Mucosa of descending colon (tissue), 3 donors: Measurements from ENCODE around the gene CARMIL1. TPM values are rescaled to one million over a fixed set of nuclear protein-coding genes. Genes with fewer than 3 reads are reported as not detected.

ENCODE experiments used
- ATAC-seq: fragments of 200-7000 bp; cut with Tn5 transposase; one replicate; pipeline ENCODE4 v1.9.1; 2020; ENCODE audit warnings: mild to moderate bottlenecking, moderate library complexity
- DNase-seq, 3 donors: peaks; one replicate each; pipeline ENCODE4 v3.0.0-alpha.2; 2020
- H3K36me3 ChIP-seq: fragments of 200-600 bp; one replicate; pipeline ENCODE4 v1.8.0; 2021; ENCODE audit warnings: low read depth, mild to moderate bottlenecking
- H3K4me1 ChIP-seq: fragments of 200-600 bp; one replicate; pipeline ENCODE4 v1.8.0; 2021; ENCODE audit warnings: low read depth, mild to moderate bottlenecking
- H3K4me3 ChIP-seq: fragments of 200-600 bp; one replicate; pipeline ENCODE4 v1.8.0; 2021; ENCODE audit warnings: mild to moderate bottlenecking
- H3K9me3 ChIP-seq: fragments of 200-600 bp; one replicate; pipeline ENCODE4 v1.8.0; 2021; ENCODE audit warnings: mild to moderate bottlenecking
- intact Hi-C, 2 donors: fragments of 100-400 bp; cut with DNase I in 1 of 2; cut with micrococcal nuclease in 1 of 2; formaldehyde crosslinking; loops; one replicate each; pipeline versions ENCODE4 v1.11.0 to v1.11.1; 2022; cut with DNase I, micrococcal nuclease
- total RNA-seq, 3 donors: library from RNA; stranded (reverse); fragmentation: NEBNext Ultra II Directional in 2 of 3; extraction: Animal tissue kit (Norgen Biotek cat#: 25700) in 2 of 3; gene quantifications; one replicate each; pipeline versions ENCODE4 v1.2.1 to v1.2.4, GENCODE V29; 2021 to 2023
- TF ChIP-seq, protein P1 (sequence below): fragments of 200-600 bp; IDR thresholded peaks from one replicate; pipeline ENCODE4 v1.8.0; 2022; ENCODE audit warnings: antibody characterized with exemption, mild to moderate bottlenecking
- donor health status: DM: no; HTN: no; CAD: no; lungs with moderate emphysema.
- donor health status: DM: no; HTN: no; CAD: no.
- donor health status: DM: no; HTN: yes; CAD: no.

The CARMIL1 gene
- total RNA-seq, 3 donors from 2014 or later: 21.8 to 61.0 (median 44.8) TPM

DNA sequence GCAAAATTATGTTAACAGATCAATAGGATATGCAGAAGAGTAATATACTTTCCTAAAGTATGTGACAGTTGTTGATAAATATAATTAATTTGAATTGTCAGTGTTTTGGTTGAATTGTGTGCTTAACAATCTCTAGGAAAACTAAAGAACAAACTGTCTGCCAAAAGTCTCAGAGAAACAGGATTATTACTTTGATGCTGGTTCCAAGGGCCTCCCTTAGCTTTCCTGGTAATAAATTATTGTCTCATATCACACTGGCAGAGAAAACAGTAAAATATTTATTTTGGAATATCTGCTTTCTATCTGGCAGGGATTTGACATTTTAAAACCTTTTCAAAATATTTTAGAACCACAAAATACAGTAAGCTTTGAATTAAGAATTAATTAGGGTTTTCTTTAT lies 40.1 kb upstream of the CARMIL1 start:
- H3K4me3 ChIP-seq: no peak overlapping the region
- no peak for DNase-seq
- no peak for ATAC-seq
- H3K4me1 ChIP-seq: no peaks in the 10 kb centered on the region
- TF ChIP-seq, protein P1, sequence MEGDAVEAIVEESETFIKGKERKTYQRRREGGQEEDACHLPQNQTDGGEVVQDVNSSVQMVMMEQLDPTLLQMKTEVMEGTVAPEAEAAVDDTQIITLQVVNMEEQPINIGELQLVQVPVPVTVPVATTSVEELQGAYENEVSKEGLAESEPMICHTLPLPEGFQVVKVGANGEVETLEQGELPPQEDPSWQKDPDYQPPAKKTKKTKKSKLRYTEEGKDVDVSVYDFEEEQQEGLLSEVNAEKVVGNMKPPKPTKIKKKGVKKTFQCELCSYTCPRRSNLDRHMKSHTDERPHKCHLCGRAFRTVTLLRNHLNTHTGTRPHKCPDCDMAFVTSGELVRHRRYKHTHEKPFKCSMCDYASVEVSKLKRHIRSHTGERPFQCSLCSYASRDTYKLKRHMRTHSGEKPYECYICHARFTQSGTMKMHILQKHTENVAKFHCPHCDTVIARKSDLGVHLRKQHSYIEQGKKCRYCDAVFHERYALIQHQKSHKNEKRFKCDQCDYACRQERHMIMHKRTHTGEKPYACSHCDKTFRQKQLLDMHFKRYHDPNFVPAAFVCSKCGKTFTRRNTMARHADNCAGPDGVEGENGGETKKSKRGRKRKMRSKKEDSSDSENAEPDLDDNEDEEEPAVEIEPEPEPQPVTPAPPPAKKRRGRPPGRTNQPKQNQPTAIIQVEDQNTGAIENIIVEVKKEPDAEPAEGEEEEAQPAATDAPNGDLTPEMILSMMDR: no peak
- intact Hi-C loops: no loop called here
- H3K9me3 ChIP-seq: no peaks in the 10 kb centered on the region
- no peaks in the 10 kb centered on the region for H3K36me3 ChIP-seq

DNA sequence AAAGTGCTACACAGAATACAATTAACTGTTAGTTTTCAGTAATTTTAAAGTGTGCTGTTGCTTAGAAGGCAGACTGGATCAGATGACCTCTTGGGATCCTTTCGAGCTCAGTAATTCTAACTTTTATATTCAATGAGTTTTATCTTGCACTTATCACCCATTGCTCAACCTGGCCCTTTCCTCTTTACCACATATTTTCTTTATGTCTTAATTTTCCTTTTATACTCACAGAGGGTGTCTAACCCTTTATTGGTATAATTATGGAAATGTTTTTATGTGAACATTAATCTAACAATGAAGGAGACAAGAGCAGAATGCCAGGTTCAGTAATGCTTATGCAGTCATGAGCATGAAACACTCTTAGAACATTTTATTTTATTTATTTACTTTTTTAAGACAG lies 39.7 kb upstream of the CARMIL1 start:
- ATAC-seq (no peak), DNase-seq (no peak)
- Histone ChIP-seq H3K36me3 (no peaks in the 10 kb centered on the region), H3K4me3 (no peak overlapping the region), H3K9me3 (no peaks in the 10 kb centered on the region), H3K4me1 (no peaks in the 10 kb centered on the region)
- intact Hi-C loops: no loop called here
- TF ChIP-seq, protein P1: no peak

DNA sequence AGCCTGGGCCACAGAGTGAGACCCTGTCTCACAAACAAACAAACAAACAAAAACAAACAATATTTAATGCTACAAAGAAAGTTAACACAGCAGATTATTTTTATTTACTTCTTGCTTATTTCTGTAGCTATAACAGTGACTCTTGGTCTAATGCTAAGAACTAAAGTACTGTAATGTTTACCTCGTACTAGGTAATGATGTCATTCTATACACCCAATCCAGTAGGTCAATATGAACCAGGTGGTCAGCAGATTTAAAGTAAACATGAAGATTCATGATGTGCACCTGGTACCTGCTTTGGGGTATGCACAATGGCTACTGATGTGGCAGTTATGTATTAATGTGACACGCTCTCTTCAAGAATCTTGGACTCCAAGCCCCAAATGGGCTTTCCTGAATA lies 36.6 kb upstream of the CARMIL1 start:
- no peak for DNase-seq
- Histone ChIP-seq H3K4me1 (no peaks in the 10 kb centered on the region), H3K36me3 (no peaks in the 10 kb centered on the region), H3K9me3 (no peaks in the 10 kb centered on the region), H3K4me3 (no peak overlapping the region)
- TF ChIP-seq, protein P1: no peak
- no peak for ATAC-seq
- intact Hi-C loops: no loop called here

DNA sequence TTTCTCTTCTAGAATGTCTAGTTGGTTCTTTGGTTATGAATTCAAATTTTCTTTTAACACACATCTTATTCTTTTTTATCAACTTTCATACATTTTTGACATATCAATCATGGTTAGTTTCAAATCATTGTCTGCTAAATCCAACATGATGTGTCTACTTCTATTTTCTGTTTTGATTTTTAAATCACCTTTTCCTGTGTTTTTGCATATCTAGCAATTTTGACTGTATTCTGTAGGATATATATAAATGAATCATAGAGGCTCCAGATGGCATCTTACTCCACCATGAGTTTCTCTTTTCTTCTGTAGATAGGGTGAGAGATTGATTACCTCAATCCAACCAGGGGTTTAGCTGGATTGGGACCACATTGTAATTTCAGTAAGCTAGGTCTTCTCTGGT lies 34.3 kb upstream of the CARMIL1 start:
- no peaks in the 10 kb centered on the region for H3K9me3 ChIP-seq
- TF ChIP-seq, protein P1: no peak
- no peak for ATAC-seq
- no peaks in the 10 kb centered on the region for H3K36me3 ChIP-seq
- DNase-seq: no peak
- no peak overlapping the region for H3K4me3 ChIP-seq
- intact Hi-C loops: no loop called here
- no peaks in the 10 kb centered on the region for H3K4me1 ChIP-seq

DNA sequence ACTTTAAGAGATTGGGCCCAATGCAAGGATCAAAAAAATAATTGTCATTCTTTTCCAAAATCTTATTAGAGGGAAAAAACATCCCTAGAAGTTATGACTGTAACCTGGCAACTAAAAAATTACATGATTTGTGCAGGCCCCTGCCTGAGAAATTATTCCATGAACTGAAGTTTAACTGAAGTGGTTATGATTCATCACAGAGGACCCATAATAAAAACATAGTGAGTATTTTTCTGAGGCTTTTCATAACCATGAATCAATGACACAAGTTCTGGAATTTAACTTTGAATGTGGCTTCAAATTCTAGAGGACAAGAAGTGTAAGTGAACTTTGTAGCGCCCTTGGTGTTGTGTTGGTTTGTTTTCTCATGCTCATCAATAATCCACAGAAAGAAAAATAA lies 31.1 kb upstream of the CARMIL1 start:
- Histone ChIP-seq H3K36me3 (no peaks in the 10 kb centered on the region), H3K4me3 (no peak overlapping the region), H3K4me1 (no peaks in the 10 kb centered on the region), H3K9me3 (no peaks in the 10 kb centered on the region)
- intact Hi-C loops: no loop called here
- no peak for DNase-seq
- ATAC-seq: no peak
- TF ChIP-seq, protein P1: no peak

DNA sequence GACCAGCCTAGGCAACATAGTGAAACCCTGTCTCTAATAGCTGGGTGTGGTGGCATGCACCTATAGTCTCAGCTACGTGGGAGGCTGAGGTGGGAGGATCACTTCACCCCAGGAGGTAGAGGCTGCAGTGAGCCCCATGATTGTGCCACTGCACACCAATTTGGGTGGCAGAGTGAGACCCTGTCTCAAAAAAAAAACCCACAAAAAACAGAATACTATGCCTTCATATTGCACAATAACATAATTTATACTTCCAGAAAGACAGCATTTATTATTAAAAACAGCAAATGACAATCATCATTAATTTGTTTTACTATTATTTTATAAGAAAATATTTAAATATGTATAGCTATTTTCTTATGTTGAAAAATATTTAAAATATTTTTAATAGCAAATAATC lies 30.0 kb upstream of the CARMIL1 start:
- Histone ChIP-seq H3K4me1 (no peaks in the 10 kb centered on the region), H3K4me3 (no peak overlapping the region), H3K9me3 (no peaks in the 10 kb centered on the region), H3K36me3 (no peaks in the 10 kb centered on the region)
- DNase-seq (no peak), ATAC-seq (no peak)
- TF ChIP-seq, protein P1: no peak
- intact Hi-C loops: no loop called here
